Motor neuron (in vitro differentiated cells): ENCODE results near the gene TMEM98. TPM values are rescaled to one million over a fixed set of nuclear protein-coding genes. Genes with fewer than 3 reads are reported as not detected.

ENCODE experiments used
- ATAC-seq, 8 experiments: fragments of 200-7000 bp; cut with Tn5 transposase; replicated peaks in 6 of 8; 2 replicates each; pipeline ENCODE4 v1.8.0; 2021; ENCODE audit warnings: mild to moderate bottlenecking in 8 of 8, moderate library complexity in 8 of 8
- H3K27ac ChIP-seq, 2 donors: fragments of 250-450 bp; sonication (Bioruptor Pico); 2 replicates each; pipeline ENCODE4 v1.9.0; 2021; ENCODE audit warnings: antibody characterized with exemption in 2 of 2, mild to moderate bottlenecking in 2 of 2, moderate library complexity in 1 of 2
- H3K4me1 ChIP-seq, 2 donors: fragments of 250-450 bp; sonication (Bioruptor Pico); replicated peaks in 1 of 2; 2 replicates each; pipeline ENCODE4 v1.6.1; 2021; ENCODE audit warnings: antibody characterized with exemption in 2 of 2, mild to moderate bottlenecking in 2 of 2, moderate library complexity in 1 of 2
- H3K4me3 ChIP-seq, 5 donors: fragments of 250-450 bp; sonication (Bioruptor Pico); 2 replicates each; pipeline ENCODE4 v1.9.0; 2021; ENCODE audit warnings: antibody characterized with exemption in 5 of 5, mild to moderate bottlenecking in 5 of 5, moderate library complexity in 4 of 5
- WGBS, 10 experiments: fragments of 450-650 bp; shearing (Covaris generic); methylation state at CpG; one replicate each; pipeline ENCODE4 v1.0.0; 2022; 5-methylcytosine and 5-hydroxymethylcytosine counted together
- in situ Hi-C, 9 experiments: fragments of 400-800 bp; cut with MboI; loops; one replicate each; pipeline ENCODE4 v1.15.0; 2021; ENCODE audit warnings: low sequenced_read_pairs in 9 of 9, low pct_unique_long_range_greater_than_20kb in 2 of 9; ENCODE audit not compliant: unreplicated experiment in 9 of 9
- total RNA-seq, 8 experiments: library from RNA; unstranded; fragments of 300-600 nt; gene quantifications; 2 replicates each; pipeline versions ENCODE4 v1.2.3 to v1.2.4, GENCODE V29; 2022

Gene TMEM98
- total RNA-seq, 8 experiments from 2014 or later, result 7.7 to 48.6 (median 20.9) TPM

GRCh38 chr17:32933881-32934280 lies 5.9 kb downstream of the TMEM98 start:
- H3K4me1 ChIP-seq, result peaks cover 21 to 36% of the 10 kb centered on the region in 2 donors
- 80 to 100% (median 86%) methylated on average over 1 to 2 of the region's 2 CpGs; no CpG with 5 or more reads in 5 of the 10 experiments for WGBS, 10 experiments
- H3K27ac ChIP-seq, result no peak overlapping the region
- in situ Hi-C loops, result no loop called here
- H3K4me3 ChIP-seq, result no peak overlapping the region
- ATAC-seq, result no peak

DNA sequence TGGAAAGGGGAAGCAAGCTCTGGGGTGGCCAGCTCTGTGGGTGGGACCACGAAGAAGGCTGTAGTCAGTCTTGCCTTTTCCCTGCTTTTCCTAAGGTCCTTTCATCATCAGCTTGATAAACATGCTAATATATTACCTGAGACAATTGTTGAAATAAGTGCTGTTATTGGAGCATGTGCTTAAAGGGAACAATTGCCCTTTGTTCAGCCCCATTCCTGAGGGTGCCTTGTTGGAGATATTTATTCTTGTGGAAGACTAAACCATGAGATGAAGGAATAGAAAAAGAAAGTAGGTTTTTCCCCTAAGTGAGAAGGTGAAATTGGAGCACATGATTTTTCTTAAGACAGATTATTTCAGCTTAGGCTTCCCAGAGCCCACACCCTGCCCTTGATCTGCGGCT lies 7.8 kb downstream of the TMEM98 start:
- Histone ChIP-seq H3K4me3 (no peak overlapping the region), H3K27ac (peak overlapping the region; percentile 4 to 15), H3K4me1 (peaks cover 21 to 25% of the 10 kb centered on the region in 2 donors)
- 40 to 100% (median 63%) methylated on average over 1 to 2 of the region's 2 CpGs; no CpG with 5 or more reads in 6 of the 10 experiments for WGBS, 10 experiments
- peak in 1 of 8 experiments; percentile 17 for ATAC-seq
- in situ Hi-C loops, result no loop called here

GRCh38 chr17:32936186-32936893 lies 8.4 kb downstream of the TMEM98 start:
- Histone ChIP-seq H3K27ac (peak overlapping the region; percentile 4 to 15), H3K4me1 (peaks cover 21 to 25% of the 10 kb centered on the region in 2 donors), H3K4me3 (no peak overlapping the region)
- peak in 5 of 8 experiments; percentile 78 to 92 (median 90) for ATAC-seq
- in situ Hi-C loops, result no loop called here
- 20 to 74% (median 52%) methylated on average over 1 to 7 of the region's 15 CpGs; no CpG with 5 or more reads in 4 of the 10 experiments for WGBS, 10 experiments

- Histone ChIP-seq H3K4me3 (no peak overlapping the region), H3K4me1 (peaks cover 21 to 25% of the 10 kb centered on the region in 2 donors), H3K27ac (peak overlapping the region in 1 of 2 donors; percentile 4)
- ATAC-seq, result peak; percentile 66 to 98 (median 78)
- in situ Hi-C loops, result no loop called here
- WGBS, 10 experiments, result 0 to 65% (median 31%) methylated on average over 1 to 7 of the region's 14 CpGs; no CpG with 5 or more reads in 2 of the 10 experiments
Observed at GRCh38 chr17:32936894-32937500, 9.0 kb downstream of the TMEM98 start.

GRCh38 chr17:32940706-32941390 lies 12.9 kb downstream of the TMEM98 start:
- 69 to 100% (median 80%) methylated on average over 2 to 8 of the region's 10 CpGs; no CpG with 5 or more reads in 1 of the 10 experiments for WGBS, 10 experiments

DNA sequence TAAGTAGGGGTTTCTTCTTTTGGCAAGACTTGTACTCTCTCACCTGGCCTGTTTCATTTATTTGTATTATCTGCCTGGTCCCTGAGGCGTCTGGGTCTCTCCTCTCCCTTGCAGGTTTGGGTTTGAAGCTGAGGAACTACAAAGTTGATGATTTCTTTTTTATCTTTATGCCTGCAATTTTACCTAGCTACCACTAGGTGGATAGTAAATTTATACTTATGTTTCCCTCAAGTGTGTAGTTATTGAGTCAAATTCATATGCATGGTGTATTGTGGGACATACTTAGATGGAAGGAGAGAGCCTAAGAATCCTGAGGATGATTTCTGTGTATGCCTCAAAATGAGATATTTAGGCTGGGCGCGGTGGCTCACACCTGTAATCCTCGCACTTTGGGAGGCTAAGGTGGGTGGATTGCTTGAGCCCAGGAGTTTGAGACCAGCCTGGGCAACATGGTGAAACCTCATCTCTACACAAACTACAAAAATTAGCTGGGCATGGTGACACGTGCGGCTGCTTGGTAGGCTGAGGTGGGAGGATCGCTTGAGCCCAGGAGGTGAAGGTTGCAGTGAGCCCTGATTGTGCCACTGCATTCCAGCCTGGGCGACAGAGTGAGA lies 13.6 kb downstream of the TMEM98 start:
- in situ Hi-C loops, result no loop called here
- WGBS, 10 experiments, result 55 to 100% (median 93%) methylated on average over 1 to 7 of the region's 8 CpGs; no CpG with 5 or more reads in 3 of the 10 experiments

More at GRCh38 chr17:32940706-32941390, 12.9 kb downstream of the TMEM98 start:
- Histone ChIP-seq H3K27ac (no peak overlapping the region), H3K4me3 (no peak overlapping the region), H3K4me1 (peaks cover 10 to 13% of the 10 kb centered on the region in 2 donors)
- in situ Hi-C loops, result no loop called here
- ATAC-seq, result no peak

DNA sequence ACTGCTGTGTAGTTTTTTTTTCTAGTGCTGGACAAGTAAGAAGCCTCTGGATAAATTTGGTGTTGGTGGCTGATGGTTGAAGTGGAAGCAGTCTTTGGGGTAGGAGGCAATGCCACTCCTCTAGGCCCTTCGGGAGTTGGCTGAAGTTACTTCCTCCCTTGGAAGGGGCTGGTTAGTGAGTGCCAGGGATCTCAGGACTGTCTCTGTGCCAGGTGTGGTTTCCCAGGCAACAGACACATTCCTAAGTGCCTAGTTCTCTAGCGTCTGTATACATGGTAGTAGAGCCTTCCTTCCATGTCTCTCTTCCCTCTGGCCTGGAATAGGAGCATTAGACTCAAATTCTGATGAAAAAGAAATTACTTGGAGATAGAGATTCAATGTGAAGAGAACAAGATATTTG lies 15.3 kb downstream of the TMEM98 start:
- Histone ChIP-seq H3K27ac (no peak overlapping the region), H3K4me3 (no peak overlapping the region), H3K4me1 (no peaks in the 10 kb centered on the region)
- no peak for ATAC-seq
- 0 to 100% (median 92%) methylated on average over 1 to 2 of the region's 2 CpGs; no CpG with 5 or more reads in 6 of the 10 experiments for WGBS, 10 experiments
- in situ Hi-C loops, result no loop called here

More for the DNA sequence above, 13.6 kb downstream of the TMEM98 start:
- ATAC-seq, result no peak
- H3K27ac ChIP-seq, result no peak overlapping the region
- no peak overlapping the region for H3K4me3 ChIP-seq
- peaks cover 3 to 6% of the 10 kb centered on the region in 2 donors for H3K4me1 ChIP-seq

DNA sequence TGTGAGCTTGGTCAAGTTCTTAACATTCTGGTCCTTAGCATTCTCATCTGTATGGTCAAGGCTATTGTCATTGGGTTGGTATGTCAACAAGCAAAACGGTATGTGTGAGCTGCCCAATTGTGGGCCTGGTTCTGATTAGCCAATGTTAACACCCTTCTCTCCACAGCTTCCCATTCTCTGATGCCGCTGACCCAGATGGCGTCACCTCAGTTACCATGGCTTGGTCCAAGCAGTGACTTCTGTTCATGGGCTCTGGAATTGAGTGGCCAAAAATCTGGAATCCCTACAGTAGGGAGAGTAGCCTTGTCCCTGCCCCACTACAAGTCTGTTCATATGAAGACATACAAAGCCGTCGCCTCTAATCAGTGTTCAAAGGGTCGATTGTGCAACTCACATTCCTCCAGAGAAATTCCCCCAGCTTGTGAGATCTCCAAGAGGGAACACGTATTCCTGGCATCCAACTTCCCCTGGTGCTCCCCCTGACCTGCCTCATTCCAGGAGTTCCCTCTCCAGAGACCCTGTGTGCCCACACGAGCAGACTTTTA lies 15.8 kb downstream of the TMEM98 start:
- no peak overlapping the region for H3K27ac ChIP-seq
- in situ Hi-C loops, result no loop called here
- no peaks in the 10 kb centered on the region for H3K4me1 ChIP-seq
- ATAC-seq, result peak in 3 of 8 experiments; percentile 19 to 93 (median 91)
- 0 to 90% (median 78%) methylated on average over 2 to 6 of the region's 8 CpGs; no CpG with 5 or more reads in 4 of the 10 experiments for WGBS, 10 experiments
- H3K4me3 ChIP-seq, result no peak overlapping the region

- Histone ChIP-seq H3K27ac (no peak overlapping the region), H3K4me3 (no peak overlapping the region), H3K4me1 (no peaks in the 10 kb centered on the region)
- ATAC-seq, result no peak
- WGBS, 10 experiments, result 100% methylated on average over 2 to 3 of the region's 4 CpGs; no CpG with 5 or more reads in 8 of the 10 experiments
- in situ Hi-C loops, result no loop called here
Observed at GRCh38 chr17:32944248-32945020, 16.5 kb downstream of the TMEM98 start.

- H3K27ac ChIP-seq, result no peak overlapping the region
- WGBS, 10 experiments, result 30 to 100% (median 65%) methylated on average over 1 to 3 of the region's 3 CpGs; no CpG with 5 or more reads in 1 of the 10 experiments
- H3K4me3 ChIP-seq, result no peak overlapping the region
- ATAC-seq, result no peak
- no peaks in the 10 kb centered on the region for H3K4me1 ChIP-seq
- in situ Hi-C loops, result no loop called here
Observed at GRCh38 chr17:32946375-32947135, 18.6 kb downstream of the TMEM98 start.

GRCh38 chr17:32947736-32948135 lies 19.8 kb downstream of the TMEM98 start:
- Histone ChIP-seq H3K4me3 (no peak overlapping the region), H3K4me1 (peaks cover 0 to 4% of the 10 kb centered on the region in 2 donors), H3K27ac (no peak overlapping the region)
- no peak for ATAC-seq
- 100% methylated on average over 1 of the region's 1 CpG; no CpG with 5 or more reads in 7 of the 10 experiments for WGBS, 10 experiments
- in situ Hi-C loops, result no loop called here
